NCI-H2107 treated with DMSO at 0.1 percent for 48 hours (cell line): ENCODE results near the gene TAGLN.
"Not testable (repeated sequence)": the region's sequence is repeated elsewhere in the genome, so short reads cannot be mapped to it uniquely, and the experiment has no call there.

Experiments
- DNase-seq: peaks from one replicate; lab custom pipeline; 2025; ENCODE audit not compliant: unreplicated experiment; lab: John Stamatoyannopoulos, UW

Gene TAGLN

DNA sequence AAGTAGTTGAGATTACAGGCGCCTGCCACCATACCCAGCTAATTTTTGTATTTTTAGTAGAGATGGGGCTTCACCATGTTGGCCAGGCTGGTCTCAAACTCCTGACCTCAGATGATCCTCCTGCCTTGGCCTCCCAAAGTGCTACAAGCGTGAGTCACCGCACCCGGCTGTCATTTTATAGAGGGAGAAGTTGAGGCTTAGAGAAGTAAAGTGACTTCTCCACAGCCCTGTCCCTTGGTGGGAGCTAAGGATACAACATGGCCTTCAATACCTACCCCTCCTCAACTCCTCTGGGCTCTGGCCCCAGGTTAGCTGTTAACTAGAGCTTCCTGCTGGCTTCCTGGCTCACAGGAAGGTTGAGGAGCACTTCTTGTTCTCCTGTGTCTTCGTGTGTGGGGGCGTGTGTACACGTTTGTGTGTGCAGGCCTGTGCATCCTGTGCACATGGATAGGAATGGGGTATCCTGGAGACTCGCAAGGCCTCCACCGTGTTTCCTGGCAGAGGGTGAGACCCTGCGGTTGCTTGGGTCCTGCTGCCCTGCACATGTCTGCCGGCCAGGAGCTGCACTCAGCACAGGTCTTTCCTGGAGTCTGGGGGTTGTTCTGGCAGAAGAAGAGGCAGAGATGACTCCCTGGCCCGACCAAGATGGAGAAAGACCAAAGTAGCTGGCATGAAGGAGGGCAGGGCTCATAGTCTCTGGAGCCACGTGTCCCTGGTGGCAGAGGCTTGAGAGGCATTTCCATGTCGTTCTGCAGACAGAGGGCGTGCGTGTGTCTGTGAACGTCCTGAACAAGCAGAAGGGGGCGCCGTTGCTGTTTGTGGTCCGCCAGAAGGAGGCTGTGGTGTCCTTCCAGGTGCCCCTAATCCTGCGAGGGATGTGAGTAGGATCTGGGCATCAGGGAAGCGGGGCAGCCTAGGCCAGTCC is 18.2 kb upstream of the TAGLN start:
- DNase-seq: no peak

DNA sequence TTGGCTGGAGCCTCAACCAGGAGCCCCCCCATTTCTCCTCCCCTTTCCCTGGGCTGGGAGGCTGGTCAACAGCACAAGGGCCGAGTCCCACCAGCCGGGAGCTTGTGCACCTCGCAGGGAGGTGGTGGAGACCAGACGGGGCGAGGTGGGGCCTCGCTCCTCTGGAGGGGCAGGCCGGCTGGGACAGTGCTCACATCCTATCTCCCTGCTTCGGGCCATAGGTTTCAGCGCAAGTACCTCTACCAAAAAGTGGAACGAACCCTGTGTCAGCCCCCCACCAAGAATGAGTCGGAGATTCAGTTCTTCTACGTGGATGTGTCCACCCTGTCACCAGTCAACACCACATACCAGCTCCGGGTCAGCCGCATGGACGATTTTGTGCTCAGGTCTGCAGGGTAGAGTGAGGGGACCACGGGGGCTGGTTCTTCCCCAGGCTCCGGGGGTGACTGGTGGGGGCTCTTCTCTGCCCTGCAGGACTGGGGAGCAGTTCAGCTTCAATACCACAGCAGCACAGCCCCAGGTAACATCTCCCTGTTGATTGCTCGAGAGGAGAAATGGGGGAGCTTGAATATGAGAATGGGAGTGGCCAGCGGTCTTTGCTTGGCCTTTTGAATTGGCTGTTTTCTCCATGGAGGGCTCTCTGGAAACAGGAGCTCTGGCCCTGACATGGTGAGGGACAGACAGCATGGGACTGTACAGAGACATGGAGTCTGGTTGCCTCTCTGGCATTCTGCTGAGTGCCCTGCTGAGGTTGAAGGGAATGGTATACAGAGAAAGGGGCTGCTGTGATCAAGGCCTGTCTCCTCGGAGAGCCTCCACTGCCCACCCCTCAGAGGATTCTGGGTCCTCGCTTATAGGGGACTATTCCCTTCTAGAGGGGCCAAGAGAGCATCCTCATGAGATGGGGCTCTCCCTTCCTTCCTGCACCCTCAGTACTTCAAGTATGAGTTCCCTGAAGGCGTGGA is 17.3 kb upstream of the TAGLN start:
- DNase-seq: no peak

DNA sequence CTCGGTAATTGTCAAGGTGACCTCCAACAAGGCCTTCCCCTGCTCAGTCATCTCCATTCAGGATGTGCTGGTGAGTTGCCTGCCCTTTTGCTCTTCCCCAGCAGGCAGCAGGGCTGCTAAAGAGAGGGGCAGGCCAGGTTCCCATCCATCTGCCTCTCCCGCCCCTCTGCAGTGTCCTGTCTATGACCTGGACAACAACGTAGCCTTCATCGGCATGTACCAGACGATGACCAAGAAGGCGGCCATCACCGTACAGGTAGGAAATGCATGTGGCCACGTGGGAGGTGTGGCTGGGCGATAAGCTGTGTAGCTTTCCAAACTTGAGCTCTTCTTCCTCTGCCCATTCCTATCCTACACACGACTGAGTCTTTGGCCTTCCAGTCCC is 16.6 kb upstream of the TAGLN start:
- DNase-seq: no peak

DNA sequence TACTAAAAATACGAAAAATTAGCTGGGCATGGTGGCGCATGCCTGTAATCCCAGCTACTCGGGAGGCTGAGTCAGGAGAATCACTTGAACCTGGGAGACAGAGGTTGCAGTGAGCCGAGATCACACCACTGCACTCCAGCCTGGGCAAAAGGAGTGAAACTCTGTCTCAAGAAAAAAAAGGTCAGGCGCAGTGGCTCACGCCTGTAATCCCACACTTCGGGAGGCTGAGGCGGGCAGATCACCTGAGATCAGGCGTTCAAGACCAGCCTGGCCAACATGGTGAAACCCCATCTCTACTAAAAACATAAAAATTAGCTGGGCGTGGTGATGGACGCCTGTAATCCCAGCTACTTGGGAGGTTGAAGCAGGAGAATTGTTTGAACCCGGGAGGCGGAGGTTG is 16.0 kb upstream of the TAGLN start:
- not testable (repeated sequence) for DNase-seq

DNA sequence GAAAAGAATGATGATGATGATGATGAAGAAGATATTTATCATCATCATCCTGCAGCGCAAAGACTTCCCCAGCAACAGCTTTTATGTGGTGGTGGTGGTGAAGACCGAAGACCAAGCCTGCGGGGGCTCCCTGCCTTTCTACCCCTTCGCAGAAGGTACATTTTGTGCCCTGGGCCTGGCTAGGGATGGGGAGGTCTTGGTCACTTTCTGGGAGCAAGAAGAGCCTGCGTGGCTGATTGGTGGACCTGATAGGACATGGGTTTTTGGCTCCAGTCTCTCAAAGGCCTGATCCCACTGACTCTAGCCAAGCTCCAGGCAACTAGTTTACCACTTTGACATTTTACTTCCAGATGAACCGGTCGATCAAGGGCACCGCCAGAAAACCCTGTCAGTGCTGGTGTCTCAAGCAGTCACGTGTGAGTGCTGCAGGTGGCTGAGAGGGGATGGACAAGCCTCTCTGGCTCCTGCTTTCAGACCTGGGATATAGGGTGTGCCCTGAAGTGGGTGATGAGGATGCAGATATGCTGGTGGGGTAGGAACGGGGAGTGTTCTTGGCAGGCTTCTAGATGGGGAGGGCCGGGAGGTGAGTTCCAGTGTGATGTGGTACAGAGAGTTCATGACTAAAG is 15.3 kb upstream of the TAGLN start:
- DNase-seq: no peak

DNA sequence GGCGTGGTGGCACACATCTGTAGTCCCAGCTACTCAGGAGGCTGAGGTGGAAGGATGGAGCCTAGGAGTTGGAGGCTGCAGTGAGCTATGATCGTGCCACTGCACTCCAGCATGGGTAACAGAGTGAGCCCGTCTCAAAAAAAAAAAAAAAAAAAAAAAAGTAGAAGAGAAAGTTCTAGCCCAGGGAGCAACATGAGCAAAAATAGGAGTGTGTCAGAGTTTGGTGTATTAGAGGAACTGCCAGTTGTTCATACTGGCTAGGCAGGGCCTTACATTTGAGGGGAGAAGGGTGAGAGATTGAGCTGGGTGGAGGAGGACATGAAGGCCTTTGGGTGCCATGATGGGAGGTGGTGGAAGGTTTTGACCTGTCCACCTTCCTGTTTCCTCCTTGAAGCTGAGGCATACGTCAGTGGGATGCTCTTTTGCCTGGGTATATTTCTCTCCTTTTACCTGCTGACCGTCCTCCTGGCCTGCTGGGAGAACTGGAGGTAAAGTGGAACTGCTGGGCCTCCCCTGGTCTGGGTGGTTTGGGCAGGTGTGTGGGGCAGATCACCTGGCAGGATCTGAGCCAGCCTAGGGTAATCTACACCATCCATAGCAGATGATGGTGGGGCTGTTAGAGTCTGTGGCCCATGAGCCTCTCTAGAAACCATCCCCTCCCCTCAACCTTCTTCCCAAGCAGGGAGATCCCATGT is 13.3 kb upstream of the TAGLN start:
- no peak for DNase-seq

DNA sequence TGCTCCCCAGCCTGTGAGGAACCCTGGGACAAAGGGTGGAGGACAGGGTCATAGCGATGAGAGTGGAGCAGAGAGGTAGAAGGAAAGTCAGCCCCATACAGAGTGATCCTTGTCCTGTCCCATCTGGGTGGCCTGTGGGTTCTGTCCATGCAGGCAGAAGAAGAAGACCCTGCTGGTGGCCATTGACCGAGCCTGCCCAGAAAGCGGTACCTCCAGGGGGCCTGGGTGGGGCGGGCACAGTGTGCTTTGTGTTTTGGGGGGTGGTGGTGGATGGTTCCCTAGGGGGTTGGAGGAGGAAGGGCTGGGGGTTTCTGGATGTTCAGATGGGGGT is 12.8 kb upstream of the TAGLN start:
- no peak for DNase-seq

DNA sequence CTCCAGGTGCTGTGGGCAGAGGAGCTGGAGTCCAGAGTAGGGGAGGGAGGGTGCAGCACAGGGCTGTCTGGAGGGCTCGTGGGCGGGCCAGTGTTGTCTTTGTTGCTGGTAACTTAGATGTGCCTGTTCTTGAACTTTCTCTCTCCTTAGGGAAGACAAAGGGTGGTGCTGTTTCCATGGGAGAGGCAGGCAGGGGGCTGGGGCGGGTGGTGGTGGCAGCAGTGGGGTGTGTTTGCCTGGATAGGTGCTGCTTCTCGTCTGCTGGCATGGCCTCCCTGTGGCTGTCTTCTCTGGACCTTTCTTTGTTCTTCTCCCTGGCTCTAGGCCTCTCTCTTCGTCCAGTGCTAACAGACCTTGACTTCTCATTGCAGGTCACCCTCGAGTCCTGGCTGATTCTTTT is 12.2 kb upstream of the TAGLN start:
- no peak for DNase-seq

DNA sequence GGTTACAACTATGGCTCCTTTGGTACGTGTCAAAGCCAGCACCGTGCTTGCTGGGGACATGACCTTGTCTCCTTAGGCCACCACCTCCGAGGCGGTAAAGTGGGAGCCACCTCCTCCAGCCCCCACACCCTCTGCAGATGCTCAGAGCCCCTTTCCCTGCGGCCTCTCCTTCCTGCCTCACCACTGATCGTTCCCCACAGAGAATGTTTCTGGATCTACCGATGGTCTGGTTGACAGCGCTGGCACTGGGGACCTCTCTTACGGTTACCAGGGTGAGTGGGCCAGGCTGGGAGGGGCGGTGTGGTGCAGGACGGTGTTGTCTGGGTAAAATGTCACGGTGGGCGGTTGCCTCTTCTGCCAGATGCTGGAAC is 11.8 kb upstream of the TAGLN start:
- no peak for DNase-seq

DNA sequence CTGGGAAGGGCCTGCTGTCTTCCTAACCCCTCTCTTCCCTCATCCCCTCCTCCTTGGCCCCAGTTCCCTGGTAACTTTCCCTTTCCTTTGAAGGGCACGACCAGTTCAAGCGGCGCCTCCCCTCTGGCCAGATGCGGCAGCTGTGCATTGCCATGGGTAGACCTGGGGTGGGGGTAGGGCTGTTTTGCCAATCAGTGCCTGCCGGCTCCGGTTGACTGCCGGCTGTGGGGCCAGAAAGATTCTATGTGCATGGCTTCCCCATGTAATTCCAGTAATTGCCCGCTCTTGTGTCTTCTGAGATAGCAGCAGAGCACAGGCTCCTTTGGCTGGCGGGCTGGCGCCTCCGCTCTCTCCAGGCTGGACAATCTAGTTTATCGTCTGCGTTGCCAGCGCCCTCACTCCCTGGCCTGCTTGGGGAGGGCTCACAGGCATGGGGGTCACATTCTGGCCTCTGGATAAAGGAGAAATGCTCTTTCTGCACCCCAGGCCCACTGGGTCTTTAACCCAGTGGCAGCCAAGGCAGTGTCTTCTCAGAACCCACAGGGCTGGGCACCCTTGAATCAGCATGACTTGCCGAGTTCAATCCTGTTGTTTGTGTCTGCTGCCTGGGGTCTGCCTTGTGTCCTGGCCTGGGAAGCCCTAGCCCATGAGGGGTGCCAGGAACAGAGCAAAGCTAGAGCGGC is 11.2 kb upstream of the TAGLN start:
- no peak for DNase-seq

DNA sequence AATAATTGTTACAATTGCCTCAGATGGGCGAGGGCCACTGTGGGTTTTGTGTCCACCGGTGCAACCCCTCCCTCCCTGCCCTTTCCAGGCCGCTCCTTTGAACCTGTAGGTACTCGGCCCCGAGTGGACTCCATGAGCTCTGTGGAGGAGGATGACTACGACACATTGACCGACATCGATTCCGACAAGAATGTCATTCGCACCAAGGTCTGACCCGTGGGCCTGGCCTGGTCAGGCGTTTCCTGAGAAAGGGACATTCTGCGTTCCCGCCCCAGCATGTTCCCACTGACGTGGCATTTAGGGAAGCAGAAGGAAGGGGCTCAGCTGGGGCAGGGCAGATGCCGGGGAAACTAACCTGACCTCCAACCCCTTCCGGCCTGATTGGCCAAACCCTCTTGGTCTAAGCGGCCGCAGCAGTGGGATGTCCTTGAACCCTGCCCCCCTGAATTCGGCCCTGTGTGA is 10.5 kb upstream of the TAGLN start:
- no peak for DNase-seq

DNA sequence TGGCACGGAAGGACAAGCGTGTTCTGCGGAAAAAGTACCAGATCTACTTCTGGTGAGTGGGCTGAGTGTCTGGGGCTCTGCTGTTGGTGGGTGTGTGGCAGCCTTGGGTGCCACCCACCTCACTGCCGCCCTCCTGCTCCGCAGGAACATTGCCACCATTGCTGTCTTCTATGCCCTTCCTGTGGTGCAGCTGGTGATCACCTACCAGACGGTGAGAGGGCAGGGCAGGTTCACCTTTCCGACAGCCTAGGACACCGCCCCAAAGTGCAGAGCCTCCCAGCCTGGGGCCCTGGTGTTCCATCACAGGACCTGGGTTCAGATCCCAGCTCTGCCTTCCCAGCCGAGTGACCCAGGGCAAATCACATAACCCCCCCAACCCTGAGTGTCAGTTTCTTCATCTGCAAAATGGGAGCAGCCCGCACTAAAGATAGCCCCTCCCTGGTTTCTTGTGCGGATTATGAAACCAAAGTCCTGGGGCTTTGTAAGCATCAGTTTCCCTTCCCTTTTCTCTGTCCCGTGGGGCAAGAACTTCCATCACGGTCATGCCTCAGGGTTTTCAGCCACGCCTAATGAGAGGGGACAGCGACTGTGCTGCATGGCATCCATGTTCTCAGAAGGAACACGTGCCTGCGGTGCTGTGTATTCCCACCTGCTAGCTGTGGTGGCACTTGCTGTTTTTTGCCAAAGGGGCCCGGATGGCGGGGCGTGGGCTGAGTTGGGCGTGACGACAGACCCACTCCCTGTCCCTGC is 9.8 kb upstream of the TAGLN start:
- no peak for DNase-seq

DNA sequence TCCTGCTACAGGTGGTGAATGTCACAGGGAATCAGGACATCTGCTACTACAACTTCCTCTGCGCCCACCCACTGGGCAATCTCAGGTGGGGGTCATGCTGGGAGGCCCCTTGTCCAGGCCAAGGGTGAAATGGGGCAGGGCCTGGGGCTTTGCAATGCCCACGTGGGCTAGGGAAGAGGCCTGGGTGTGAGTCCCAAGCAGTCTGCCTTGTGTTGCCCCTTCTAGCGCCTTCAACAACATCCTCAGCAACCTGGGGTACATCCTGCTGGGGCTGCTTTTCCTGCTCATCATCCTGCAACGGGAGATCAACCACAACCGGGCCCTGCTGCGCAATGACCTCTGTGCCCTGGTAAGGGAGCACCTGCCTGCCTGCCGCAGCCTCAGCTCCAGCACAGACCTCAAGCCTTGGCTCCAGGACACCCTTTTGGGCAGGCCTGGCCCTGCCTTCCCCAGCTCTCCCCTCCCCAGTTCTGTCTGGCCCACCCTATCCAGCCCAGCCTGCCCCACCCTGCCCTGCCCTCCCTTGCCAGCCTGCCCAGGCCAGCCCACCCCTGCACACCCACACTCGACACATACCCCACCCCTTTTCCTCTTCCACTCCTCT is 9.1 kb upstream of the TAGLN start:
- no peak for DNase-seq

DNA sequence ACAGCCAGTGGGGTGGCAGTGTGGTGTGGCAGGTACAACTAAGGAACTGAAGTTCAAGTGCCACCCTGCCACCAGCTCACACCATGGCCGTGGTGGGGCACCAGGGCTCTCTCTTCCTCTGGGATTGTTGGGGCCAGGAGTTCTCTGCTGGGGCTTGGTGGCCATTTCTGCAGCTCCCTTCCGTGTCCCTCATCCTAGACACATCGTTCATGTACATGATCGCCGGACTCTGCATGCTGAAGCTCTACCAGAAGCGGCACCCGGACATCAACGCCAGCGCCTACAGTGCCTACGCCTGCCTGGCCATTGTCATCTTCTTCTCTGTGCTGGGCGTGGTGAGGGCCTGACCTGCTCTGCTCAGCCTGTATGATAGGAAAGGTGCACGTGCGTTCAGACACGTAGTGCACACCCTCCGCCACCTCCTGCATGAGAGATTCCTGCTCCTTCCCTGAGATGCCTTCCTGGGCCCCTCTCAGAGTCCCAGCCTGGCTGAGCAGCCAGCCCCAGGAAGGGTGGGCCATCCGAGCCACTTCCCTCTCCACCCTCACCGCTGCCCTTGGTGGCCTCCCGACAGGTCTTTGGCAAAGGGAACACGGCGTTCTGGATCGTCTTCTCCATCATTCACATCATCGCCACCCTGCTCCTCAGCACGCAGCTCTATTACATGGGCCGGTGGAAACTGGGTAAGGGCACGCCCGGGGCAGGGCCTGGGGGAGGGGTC is 7.3 kb upstream of the TAGLN start:
- no peak for DNase-seq

DNA sequence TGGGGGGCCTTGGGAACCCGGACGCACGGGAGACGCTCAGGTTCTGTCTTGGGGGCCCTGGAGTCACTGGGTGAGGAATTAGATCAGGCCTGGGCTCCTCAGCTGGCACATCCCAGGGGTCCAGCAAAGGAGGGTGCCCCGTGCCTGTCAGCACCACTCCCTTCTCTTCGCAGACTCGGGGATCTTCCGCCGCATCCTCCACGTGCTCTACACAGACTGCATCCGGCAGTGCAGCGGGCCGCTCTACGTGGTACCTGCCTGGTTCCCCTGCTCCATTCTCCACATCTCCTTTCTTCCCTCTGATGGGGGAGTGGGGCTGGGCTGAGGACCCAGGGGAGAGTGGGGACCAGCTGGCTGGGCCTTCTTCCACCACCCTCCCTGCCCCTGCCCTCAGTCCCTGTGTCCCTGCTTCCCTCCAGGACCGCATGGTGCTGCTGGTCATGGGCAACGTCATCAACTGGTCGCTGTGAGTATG is 6.7 kb upstream of the TAGLN start:
- no peak for DNase-seq

DNA sequence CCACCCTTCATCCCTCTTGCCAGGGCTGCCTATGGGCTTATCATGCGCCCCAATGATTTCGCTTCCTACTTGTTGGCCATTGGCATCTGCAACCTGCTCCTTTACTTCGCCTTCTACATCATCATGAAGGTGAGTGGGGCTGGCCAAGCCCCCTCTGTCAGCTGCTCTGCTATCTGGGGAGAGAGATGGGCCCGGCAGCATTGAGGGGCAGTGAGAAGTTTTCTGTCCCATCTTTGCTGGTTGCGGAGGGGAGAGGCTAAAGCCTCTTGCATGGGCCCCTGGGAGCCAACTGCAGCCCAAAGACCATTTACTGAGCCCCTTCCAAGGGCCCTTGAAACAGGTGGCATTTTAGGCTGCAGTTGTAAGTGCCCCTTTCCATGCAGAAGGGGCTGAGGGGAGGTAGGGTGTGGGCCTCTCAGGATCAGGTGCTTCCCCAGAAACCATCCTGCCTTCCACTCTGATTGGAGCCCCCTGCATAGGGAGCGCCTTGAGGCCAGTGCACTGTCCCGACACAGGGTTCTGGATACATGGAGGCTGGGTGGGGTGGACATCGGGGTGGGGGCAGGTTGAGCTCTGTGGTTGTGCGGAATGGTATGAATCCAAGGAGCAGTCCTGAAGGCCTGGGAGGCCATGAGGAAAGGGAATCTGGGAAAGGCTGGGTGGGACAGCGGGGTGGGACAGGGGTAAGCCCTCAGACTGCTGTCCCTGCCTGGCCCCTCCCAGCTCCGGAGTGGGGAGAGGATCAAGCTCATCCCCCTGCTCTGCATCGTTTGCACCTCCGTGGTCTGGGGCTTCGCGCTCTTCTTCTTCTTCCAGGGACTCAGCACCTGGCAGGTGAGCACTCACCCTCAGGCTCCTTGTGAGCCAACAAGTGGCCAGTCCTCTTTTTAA is 5.8 kb upstream of the TAGLN start:
- DNase-seq: no peak

DNA sequence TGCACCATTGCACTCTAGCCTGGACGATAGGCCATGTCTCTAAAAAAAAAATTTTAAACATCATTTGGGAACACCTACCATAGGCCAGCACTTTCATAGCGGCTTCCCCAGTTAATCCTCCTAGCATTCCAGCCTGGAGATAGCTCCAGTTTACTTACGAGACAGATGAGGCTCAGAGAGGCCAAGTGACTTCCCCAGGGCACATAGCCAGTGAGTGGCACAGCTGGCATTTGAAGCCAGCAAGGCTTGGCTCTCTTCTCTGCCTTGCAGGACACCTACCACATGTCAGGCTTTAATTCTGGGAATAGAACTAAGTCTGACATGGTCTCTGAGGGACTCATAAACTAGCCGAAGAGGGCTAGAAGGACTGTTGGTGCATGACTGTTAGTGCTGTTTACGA is 4.9 kb upstream of the TAGLN start:
- no peak for DNase-seq

DNA sequence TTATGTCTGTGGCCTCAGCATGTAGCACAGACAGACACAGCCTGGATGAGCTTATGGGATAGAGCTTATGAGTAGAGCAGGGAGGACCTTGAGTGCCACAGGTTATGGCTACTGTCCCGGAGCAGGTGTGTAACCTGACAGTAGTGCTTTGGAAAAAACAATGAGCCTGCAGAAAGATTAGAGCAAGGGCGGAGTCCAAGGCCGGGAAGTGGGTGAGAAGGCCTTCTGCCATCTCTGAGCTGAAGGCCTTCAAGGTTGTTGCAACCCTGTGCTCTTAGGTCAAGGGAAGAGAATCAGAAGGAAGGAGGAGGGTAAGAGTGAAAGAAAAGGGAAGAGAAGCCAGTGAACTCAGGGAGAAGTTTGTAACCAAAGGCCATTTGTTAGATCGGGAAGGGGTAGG is 3.9 kb upstream of the TAGLN start:
- DNase-seq: no peak
